Stimulated activated CD8-positive, alpha-beta memory T cell treated with anti-CD3 and anti-CD28 coated beads, Interleukin-15, amount 100 ng/mL, for 48 hours (primary cell): Measurements from ENCODE around the gene TRPM3.
"Not testable (repeated sequence)": the region's sequence is repeated elsewhere in the genome, so short reads cannot be mapped to it uniquely, and the experiment has no call there.

Source experiments
- DNase-seq, 2 donors: peaks; one replicate each; pipeline ENCODE4 v3.0.0-alpha.2; 2020; ENCODE audit warnings: low read depth in 2 of 2

The TRPM3 gene

DNA sequence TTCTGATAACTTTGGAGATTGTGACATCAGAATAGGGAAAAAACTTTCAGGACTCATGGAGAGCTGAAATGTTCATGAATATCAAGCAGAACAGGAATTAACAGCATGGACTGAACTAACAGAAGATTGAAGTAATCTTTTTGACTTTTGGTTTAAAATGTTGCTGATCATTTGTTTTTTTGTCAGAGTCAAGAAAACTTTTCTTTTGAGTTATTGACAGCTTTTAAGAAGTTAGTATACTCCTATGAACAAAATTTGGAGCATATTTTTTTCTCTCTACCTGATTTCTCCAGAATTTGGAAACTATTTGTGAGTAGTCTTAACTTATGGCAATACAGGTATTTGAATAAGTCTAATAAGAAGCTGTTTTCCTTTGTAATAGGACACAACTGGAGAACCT is 462.7 kb downstream of the TRPM3 start:
- no peak for DNase-seq

DNA sequence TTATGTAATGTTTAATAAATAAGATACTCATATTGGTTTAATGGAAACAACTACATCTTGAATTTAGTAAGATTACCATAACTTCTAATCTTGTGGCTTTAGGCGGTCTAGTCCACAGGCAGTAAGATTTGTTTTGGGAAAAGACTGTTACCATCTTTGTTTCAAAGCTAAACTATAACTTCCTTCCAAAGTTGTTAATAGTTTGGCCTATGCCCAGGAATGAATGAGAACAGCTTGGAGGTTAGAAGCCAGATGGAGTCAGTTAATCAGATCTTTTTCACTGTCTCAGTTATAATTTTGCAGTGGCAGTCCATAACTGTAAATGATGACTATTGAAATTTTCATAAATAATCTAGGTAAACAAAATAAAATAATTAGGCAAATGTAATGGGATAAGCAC is 465.1 kb downstream of the TRPM3 start:
- DNase-seq, result no peak

DNA sequence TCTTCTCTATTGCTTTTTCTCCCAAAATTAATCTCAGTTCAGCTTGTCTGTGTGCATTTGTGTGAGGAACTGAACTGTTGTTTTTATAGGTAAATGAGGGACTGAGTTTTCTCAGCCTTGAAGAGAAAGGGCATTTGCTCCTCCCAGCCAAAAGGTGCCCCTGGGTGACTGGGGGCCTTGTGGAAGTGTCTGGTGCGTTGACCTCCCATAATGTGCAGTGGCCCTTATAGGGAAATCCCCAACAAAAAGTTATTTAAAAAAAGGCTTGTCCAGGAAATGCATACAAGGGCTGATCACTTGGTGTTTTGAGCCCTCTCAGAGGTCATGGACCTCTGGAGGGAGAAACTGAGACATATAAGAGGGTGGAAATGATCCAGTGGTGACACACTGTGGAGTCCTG is 467.3 kb downstream of the TRPM3 start:
- no peak for DNase-seq

DNA sequence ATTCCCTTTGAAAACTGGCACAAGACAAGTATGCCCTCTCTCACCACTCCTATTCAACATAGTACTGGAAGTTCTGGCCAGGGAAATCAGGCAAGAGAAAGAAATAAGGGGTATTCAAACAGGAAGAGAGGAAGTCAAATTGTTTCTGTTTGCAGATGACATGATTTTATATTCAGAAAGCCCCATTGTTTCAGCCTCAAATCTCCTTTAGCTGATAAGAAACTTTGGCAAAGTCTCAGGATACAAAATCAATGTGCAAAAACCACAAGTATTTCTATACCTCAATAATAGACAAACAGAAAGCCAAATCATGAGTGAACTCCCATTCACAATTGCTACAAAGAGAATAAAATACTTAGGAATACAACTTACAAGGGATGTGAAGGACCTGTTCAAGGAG is 476.8 kb downstream of the TRPM3 start:
- DNase-seq, result not testable (repeated sequence)

DNA sequence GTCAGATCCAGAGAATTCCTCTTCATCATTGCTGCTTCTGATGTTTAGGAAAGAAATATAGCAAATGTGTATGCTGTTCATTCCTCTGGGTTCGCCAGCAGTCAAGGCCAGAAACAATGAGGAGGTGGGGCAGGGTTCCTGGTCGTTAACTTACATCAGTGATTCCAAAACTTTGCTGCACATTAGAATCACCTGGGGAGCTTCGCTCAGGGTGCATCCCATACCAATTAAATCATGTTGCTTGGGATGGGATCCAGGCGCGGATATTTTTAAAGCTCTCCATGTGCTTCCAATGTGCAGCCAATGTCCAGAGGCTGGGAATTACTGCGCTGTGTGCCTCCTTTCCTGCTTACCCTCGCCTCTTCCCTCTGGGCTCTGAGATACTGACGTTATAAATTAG is 479.1 kb downstream of the TRPM3 start:
- no peak for DNase-seq

DNA sequence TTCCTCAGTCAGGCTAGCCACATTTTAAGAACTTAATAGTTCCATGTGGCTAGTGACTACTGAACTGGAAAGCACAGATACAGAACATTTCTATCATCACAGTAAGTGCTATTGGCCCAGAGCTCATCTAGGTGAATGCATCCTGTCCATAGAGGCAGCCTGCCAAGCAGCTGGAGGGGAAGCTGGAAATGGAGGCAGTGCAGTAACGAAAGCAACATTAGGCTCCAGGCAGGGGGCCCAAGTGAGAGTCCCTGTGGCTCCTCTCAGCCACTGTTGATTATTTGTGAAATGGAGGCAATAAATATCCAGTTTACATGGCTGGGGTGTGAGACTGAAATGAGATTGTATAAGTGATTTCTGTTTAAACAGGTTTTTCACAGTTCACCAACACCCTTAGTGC is 479.8 kb downstream of the TRPM3 start:
- DNase-seq, result no peak

DNA sequence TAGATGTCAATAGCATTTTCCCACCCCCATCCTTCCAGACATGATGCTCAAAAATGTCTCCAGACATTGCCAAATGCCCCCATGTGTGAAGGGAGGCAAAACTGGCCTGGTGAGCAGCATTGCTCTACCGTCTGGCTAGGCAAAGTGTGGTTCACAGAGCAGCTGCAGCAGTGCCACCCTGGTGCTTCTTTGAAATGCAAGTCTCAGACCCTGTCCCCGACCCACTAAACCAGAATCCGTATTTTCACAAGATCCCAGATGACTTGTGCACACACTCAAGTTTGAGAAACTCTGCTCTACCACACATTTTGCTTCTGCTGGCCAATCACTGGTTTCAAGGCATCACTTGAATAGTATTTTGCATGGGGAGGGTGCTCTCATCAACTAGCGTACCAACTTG is 480.4 kb downstream of the TRPM3 start:
- DNase-seq, result no peak

DNA sequence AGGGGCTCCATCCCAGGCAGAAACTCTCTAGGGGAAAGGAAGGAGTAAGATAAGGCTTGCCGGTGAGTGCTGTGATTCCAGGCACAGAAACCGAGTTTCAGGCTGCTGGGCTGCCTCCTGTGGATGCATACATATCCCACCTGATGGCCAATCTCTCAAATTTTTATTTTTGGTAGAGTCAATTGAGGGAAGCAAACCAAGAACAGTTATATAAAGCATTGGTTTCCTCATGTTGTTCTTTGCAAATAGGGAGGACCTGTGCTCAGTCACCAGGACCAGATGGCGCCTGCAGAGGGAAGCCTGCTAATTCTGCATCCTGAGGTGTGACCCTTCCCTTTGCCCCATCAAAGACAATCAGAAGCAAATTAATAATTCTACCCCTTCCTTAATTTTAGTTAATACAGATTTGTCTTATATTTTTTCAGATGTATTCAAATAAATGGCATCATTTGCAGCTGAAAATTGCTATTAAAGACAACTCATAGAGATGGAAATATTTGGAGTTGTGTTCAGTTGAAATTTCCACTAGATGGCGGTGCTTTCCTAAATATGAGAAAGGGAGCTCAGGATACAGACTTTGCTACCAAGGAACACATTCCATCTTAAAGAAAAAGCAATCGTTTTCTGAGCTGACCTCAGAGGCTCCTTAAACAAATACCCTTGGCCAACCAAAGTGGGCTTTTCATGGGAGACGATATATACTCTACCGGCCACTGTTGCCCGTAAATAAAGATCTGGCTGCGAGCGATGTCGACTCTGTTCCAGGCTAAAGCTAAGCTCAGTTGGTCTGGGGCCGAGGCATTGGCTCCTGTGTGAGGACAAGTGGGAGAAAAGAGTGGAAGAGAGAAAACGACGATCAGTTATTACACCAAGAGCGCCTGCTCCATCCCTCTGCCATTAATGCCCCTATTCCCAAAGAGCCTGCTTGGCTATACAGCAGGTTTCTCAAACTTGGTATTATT is 481.3 kb downstream of the TRPM3 start:
- no peak for DNase-seq

DNA sequence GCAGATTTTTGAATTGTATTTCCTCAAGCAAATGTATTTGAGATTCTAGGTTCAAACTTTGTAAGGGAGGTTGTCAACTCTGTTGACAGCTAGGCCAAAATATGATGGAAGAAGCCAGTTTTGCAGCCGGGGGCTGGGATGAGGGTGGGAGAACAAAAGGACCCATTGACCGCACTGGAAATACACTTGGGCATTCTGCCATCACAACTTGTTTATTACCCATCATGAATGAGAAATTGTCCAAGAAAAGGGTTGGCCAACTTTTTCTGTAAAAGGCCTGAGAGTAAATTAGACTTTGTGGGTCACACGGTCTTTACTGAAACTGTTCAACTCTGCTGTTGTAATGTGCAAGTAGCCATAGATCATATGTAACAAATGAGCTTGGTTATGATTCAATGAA is 485.6 kb downstream of the TRPM3 start:
- no peak for DNase-seq

DNA sequence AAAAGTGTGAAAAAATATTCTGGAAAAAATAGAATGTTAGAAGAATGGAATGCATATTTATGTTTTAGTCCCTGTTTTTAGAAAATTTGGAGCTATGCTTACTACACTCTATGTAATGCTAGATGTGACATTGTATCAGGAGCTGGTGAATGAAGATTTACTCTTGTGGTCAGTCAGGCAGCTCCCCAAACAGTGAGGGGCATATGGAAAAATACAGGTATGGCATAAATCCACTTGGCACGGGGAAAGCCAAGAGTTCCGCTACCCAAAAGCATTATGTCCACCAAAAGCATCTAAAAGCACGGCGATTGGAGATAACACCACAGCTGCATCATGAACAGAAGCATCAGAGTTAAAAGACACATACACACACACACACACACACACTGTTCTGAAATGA is 486.7 kb downstream of the TRPM3 start:
- no peak for DNase-seq

DNA sequence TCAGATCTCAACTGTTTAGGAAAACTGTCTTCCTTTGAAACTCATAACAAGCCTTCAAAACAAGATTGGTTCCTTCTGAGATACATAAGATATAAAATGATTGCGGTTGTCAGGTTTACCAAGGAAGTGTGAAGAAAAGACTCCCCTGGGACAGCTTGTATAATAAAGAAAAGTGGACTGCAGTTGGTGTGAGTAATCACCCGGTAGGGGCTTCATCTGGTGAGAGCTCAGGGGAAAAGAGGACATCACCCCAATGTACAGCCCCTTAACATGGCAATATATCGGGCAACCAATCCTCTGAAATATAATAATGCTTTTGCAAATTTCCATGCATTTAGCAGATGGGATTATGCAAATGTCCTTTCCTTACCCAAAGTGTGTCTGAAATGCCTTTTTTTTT is 490.4 kb downstream of the TRPM3 start:
- no peak for DNase-seq

DNA sequence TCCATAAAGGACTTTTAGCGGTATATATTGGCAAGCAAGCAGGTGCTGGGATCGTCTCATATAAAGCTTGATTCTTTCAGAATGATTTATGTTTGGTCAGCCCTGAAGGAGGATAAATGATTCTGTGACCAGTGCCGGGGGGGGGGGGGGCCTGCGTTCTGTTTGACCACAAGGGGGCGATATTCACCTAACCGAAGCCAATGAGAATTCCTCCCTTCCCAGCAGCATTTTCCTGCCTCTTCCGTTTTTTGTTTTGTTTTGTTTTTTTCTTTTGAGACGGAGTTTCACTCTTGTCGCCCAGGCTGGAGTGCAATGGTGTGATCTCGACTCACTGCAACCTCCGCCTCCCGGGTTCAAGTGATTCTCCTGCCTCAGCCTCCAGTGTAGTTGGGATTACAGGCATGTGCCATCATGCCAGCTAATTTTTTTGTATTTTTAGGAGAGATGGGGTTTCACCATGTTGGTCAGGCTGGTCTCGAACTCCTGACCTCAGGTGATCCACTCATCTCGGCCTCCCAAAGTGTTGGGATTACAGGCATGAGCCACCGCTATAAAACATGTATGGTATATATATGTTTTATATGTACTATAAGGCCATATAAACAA is 492.2 kb downstream of the TRPM3 start:
- DNase-seq, result not testable (repeated sequence)

DNA sequence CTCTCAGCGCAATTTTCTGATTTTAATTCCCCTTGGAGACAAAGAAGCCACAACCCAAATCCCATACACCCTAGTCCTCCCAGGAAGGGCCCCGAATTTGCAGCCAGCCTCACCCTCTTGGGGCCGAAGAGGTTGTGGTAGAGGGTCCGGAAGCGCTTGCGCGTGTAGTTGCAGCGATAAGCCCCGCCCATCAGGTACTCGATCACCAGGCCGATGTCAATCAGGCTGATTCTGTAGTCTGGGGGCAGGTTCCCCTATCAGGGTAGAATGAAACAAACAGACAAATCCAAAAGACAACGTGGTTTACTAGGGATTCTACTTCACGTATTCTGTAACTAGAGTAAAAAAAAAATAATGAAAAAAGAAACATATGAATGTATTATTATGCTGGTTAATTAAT is 496.3 kb downstream of the TRPM3 start:
- DNase-seq, result no peak

DNA sequence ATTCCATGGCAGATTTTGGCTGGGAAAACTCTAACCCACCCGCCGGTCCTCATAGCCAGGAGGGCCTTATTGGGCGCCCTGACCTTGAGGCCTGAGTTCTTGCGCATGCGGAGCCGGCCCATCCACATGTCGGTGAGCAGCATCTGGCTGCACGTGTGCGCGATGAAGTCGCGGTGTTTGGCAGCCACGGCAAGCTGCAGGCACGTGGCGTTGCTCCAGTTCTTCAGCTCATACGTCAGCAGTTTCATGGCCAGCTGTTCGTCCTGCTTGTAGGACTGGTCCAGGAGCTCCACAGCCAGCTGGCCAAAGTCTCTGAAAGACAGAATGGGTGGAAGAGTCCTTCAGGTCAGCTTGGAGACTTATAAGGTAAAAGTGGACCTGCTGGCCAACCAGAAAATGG is 502.6 kb downstream of the TRPM3 start:
- no peak for DNase-seq

DNA sequence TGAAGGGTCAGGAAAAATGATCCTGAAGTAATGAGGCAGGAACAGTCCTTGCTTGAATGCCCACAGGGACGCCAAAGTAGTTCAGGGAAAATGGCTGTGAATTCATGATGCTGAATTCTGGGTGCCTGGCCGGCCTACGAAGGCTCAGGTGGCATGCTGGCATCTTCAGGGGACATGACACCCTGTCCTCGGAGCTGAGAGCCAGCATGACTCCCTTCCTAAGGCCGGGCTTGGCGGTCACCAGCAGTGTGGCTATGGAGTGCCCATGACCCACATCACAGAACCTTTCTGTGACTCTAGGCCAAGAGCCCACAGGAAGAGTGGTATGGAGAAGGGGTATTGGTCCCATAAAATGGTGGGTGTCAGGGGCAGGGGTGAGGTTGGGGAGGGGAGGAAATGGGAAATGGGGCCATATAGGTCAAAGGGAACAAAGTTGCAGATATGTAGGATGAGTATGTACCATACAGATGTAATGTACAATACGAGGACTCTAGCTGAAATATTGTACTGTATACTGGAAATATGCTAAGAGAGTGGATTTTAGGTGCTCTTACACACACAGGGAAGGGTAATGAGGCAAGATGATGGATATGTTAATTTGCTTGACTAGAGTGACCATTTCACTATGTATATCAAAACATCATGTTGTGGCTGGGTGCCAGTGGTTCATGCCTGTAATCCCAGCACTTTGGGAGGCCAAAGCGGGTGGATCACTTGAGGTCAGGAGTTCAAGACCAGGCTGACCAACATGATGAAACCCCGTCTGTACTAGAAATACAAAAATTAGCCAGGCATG is 504.2 kb downstream of the TRPM3 start:
- DNase-seq, result no peak

DNA sequence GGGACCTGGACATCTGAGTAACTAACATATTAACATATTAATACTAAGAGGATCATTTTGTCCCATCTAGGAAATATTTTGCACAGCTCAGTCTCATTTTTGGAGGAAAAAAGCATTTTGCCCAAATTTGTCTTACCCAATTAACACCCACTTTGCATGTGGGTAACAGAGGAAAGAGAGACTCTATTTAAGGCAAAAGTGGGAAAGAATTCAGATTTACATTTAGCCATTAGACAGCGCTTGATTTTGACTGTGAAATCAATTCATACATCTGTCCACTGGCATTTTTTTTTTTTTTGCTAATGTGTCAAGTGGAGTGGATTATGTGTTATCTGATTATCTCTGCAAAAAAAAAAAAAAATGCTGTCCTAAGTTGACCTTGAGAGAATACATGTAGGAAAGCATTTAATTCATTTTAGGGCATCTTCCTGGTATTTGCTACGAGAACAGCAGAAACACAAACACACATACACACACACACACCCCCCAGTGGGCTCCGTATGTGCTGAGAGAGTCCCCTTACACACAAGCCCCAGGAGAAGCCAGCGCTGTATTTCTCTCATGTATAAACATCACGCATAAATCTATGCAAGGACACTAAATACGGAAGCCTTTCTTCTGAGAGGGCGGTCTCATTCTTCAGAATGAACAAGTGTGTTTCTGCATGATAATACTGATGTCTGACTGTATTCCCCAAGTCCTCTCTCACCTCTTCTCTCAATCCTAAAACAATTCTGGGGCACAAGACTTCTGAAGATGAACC is 505.0 kb downstream of the TRPM3 start:
- DNase-seq, result no peak

DNA sequence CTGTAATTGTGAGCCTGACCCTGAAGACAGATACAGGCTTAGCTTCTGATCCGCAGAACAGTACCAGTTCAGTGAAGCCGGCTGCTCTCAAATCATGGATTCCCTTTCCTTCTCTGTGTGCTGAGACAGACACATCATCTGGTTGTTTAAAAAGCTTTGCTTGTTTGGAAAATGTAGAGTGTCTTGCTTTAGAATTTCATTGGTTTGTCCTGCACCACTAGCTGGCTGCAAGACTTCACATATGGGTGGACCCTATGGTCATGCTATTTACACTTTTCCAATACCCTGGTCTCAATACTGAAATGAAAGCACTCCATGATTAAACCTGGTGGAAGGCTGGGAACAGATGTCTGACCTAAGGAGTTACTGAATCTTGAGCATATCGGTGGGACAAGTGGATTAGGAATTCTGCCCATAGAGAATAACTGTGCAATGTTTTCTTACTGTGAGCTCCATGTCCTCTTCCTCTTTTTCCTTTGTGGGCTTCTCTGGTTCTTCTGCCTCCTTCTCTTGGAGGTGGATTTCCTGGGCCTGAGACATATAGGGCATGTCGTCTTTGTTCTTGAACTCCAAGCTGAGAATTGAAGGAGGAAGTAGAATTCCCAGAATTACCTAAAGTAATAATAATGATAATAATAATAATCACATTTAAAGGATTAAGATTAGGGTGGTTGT is 505.8 kb downstream of the TRPM3 start:
- DNase-seq, result no peak

DNA sequence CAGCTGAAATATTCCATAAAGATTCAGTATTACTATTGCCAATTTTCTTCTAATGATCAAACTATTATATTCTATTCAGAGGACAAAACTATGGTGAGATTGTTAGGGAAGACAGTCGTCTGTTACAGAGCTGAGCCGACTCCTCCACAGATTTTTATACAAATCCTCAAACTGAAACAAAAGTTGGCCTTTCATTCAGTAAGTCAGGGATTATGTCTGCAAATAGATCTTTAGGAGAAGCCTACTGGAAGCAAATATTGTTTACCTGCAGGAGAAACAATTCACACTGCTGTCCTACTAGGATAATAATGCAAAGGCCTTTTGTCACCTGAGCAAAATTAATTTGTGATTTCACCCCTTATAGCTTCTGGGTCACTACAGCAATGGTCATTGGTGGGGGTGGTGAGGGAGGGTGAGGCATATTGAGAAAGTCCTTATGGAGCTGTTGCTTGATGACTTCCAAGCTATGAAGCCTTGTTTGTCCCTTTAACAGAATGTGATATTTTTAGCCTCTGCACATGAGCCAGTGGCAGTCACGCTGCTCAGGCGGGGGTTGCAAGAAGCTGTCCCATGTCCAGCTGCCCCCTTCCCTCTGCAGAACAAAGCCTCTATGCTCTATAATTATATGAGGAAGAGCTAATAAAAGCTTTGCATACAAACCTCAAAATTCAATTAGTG is 506.5 kb downstream of the TRPM3 start:
- no peak for DNase-seq

DNA sequence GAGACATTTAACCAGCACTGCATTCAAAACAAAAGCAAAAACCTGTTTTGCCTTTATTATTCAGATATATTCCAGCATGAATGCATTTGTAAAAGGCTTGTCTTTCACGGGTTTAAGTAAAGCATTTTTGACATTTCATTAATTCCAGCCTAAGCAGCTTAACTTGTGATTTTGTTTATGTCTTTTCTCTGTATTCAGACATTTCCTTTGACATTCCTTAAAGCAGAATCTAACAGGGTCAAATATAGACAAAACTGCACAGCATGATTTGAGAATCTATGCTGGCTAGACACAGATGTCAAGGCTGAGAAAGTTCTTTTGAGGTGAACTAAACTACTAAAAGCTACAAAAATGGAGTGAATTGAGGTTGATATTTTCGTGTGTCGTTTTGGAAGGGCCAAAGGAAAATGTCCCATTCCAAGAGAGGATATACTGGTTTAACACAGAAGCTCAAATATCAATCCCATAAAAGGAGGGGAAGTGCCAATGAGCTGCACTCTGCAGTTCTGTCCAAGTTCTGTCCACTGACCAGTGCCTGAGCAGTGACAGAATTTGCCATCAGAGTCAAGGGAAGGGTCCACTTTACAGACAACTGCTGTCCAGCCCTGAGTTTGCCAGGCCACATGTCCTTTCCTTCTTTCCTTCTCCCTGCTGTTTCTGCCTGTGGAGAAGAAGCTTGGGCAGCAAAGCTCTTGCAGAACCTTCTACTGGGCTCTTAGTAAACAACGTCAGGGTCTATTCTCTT is 508.2 kb downstream of the TRPM3 start:
- DNase-seq, result no peak

DNA sequence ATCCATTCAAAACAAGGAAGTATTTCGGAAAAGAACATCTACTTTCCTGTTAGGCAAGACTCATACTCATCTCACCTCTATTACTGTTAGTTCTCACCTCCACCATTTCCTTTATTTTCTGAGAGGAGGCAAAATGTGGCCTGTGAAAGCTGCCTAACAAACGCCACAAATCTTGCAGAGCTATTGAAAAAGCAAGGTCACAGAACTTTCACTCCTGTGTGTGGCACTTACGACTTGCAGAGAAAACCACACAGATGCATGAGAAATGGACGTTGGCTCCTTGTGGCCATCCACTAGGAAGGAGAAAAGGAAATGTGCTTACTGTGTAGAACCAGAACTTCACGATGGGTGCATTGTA is 511.2 kb downstream of the TRPM3 start:
- no peak for DNase-seq
